Activated T-cell treated with anti-CD3 and anti-CD28 coated beads, Interleukin-2, amount 50 U/mL, for 24 hours (primary cell): Measurements from ENCODE around the gene SORL1.
A peak's percentile ranks its signal among the peaks of the same experiment; 100 is the strongest.

Experiments used
- DNase-seq: peaks from one replicate; pipeline ENCODE4 v3.0.0-alpha.2; 2020
- H3K27ac Mint-ChIP-seq: 2 replicates; pipeline ENCODE4 v1.8.0; 2020; ENCODE audit warnings: mild to moderate bottlenecking, mixed read lengths
- H3K27me3 Mint-ChIP-seq: 2 replicates; pipeline ENCODE4 v1.8.0; 2020; ENCODE audit warnings: mixed read lengths
- H3K36me3 Mint-ChIP-seq: 2 replicates; pipeline ENCODE4 v1.8.0; 2020; ENCODE audit warnings: low read depth, mixed read lengths
- H3K4me1 Mint-ChIP-seq: 2 replicates; pipeline ENCODE4 v1.8.0; 2020; ENCODE audit warnings: low read depth, mixed read lengths
- H3K4me3 Mint-ChIP-seq: 2 replicates; pipeline ENCODE4 v1.8.0; 2020; ENCODE audit warnings: mild to moderate bottlenecking, moderate library complexity, mixed read lengths
- H3K9me3 Mint-ChIP-seq: 2 replicates; pipeline ENCODE4 v1.8.0; 2020; ENCODE audit warnings: mixed read lengths

Gene SORL1

DNA sequence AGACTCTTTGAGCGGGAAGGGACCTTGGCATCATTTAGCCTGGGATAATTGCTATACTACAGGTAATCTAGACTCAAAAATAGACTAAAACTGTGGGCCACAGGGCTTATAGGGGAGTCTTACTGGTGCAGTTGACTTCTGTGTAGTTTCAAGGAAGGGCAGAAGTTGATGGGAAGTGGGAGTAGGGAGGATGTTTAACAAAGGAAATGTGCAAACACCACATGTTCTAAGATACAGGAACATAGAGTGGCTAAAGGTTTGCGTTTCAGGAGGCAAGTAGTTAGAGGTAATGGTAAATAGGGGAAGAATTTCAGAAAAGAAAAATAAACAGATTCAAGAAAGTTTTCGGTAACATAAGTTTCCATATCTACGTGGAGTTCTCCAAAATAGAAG, 14.4 kb upstream of the SORL1 start:
- H3K27ac Mint-ChIP-seq = peak overlapping the region; percentile 39
- no peaks in the 10 kb centered on the region for H3K27me3 Mint-ChIP-seq
- peaks cover 59% of the 10 kb centered on the region for H3K4me1 Mint-ChIP-seq
- H3K4me3 Mint-ChIP-seq = no peak overlapping the region
- no peaks in the 10 kb centered on the region for H3K36me3 Mint-ChIP-seq
- no peaks in the 10 kb centered on the region for H3K9me3 Mint-ChIP-seq
- no peak for DNase-seq

GRCh38 chr11:121439337-121439736, 12.8 kb upstream of the SORL1 start:
- Mint-ChIP-seq H3K9me3 (no peaks in the 10 kb centered on the region), H3K27me3 (no peaks in the 10 kb centered on the region), H3K27ac (no peak overlapping the region), H3K4me1 (peaks cover 65% of the 10 kb centered on the region), H3K4me3 (no peak overlapping the region), H3K36me3 (peaks cover 4% of the 10 kb centered on the region)
- no peak for DNase-seq

DNA sequence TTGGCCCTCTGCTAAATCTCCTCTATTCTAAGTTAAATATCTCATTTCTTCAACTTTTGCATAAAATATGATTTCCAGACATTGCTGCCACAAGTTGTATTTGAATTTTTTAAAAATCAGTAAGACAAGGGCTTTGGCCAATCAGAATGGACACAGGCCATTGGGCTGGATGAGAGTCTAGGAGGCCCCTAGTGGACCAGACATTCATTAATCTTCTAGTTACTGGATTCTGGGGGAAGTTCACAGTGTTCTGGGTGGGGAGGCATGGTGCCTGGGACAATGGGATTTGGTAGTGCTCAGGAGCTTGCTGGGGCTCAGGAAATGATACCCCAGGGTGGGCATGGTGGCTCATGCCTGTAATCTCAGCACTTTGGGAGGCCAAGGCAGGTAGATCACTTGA, 12.4 kb upstream of the SORL1 start:
- Mint-ChIP-seq H3K36me3 (peaks cover 6% of the 10 kb centered on the region), H3K27me3 (no peaks in the 10 kb centered on the region), H3K4me3 (no peak overlapping the region), H3K27ac (no peak overlapping the region), H3K9me3 (no peaks in the 10 kb centered on the region), H3K4me1 (peaks cover 65% of the 10 kb centered on the region)
- no peak for DNase-seq

DNA sequence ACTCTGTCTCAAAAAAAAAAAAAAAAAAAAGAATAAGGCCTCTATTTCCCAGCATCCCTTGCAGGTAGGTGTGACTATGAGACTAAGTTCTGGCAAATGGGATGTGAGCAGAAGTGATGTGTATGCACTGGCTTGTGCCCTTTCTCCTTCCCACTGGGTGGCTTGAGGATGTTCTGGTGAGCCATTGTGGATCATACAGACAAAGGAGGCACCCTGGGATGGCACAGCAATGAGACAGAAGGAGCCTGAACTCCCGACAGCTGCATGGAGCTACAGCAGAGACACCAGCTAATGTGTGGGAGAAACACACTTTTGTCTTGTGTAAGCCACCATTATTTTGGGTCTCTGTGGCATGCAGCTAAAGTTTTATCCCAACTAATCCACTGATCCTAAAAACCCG, 10.6 kb upstream of the SORL1 start:
- Mint-ChIP-seq H3K27me3 (no peaks in the 10 kb centered on the region), H3K27ac (no peak overlapping the region), H3K9me3 (no peaks in the 10 kb centered on the region), H3K36me3 (peaks cover 9% of the 10 kb centered on the region), H3K4me3 (no peak overlapping the region), H3K4me1 (peaks cover 65% of the 10 kb centered on the region)
- DNase-seq = no peak

- DNase-seq = no peak
- no peak overlapping the region for H3K4me3 Mint-ChIP-seq
- H3K27ac Mint-ChIP-seq = peak overlapping the region; percentile 72
- peaks cover 9% of the 10 kb centered on the region for H3K36me3 Mint-ChIP-seq
- H3K4me1 Mint-ChIP-seq = peaks cover 67% of the 10 kb centered on the region
- no peaks in the 10 kb centered on the region for H3K9me3 Mint-ChIP-seq
- H3K27me3 Mint-ChIP-seq = no peaks in the 10 kb centered on the region
Measured at GRCh38 chr11:121443688-121444275, 8.3 kb upstream of the SORL1 start.

DNA sequence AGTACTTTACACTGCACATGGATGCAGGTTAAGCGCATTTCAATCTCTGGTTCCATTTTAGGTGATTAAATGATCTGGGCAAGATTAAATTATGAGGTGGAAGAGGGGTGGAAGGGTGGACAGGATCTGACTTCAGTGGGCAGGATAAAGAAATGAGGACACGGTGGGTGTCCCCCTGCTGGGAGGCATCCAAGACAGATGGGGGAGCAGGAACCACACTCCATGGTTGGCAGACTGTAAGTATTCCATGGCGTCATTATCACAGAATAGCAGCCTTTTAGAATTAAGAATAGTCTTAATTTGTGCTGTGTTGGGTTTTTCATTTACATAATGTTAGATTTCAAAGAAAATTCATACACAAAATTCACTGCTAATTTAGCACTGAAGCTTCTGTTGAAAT, 7.6 kb upstream of the SORL1 start:
- Mint-ChIP-seq H3K27me3 (no peaks in the 10 kb centered on the region), H3K4me3 (no peak overlapping the region), H3K4me1 (peaks cover 71% of the 10 kb centered on the region), H3K27ac (peak overlapping the region; percentile 88), H3K36me3 (peaks cover 9% of the 10 kb centered on the region), H3K9me3 (no peaks in the 10 kb centered on the region)
- DNase-seq = no peak

- peaks cover 74% of the 10 kb centered on the region for H3K4me1 Mint-ChIP-seq
Measured at GRCh38 chr11:121445071-121445768, 6.9 kb upstream of the SORL1 start.

DNA sequence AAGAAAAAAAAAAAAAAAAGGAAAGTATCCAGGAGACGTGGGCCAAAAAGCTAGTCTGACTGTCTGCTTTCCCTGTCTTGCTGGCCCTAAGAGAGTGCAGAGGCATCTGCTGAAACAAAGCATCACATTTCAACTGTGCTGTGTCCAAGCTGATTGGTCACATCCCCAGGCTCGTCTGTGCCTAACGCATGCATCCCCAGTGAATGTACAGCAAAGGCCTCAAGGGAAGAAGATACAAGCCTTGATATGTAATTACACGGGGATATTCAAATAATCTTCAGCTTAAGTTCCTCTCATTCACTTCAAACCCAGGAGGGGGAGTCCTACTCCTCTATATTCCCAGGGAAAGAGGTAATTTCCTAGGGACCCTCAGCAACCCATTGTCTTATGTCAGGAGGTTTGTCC, 5.4 kb upstream of the SORL1 start:
- Mint-ChIP-seq H3K4me1 (peaks cover 80% of the 10 kb centered on the region), H3K4me3 (no peak overlapping the region), H3K27ac (peak overlapping the region; percentile 88), H3K36me3 (peaks cover 9% of the 10 kb centered on the region), H3K27me3 (no peaks in the 10 kb centered on the region), H3K9me3 (no peaks in the 10 kb centered on the region)
- no peak for DNase-seq

More at GRCh38 chr11:121445071-121445768, 6.9 kb upstream of the SORL1 start:
- Mint-ChIP-seq H3K27ac (peak overlapping the region; percentile 88), H3K27me3 (no peaks in the 10 kb centered on the region), H3K9me3 (no peaks in the 10 kb centered on the region), H3K4me3 (peak overlapping the region; percentile 37), H3K36me3 (peaks cover 9% of the 10 kb centered on the region)
- DNase-seq = no peak

GRCh38 chr11:121448011-121448410, 4.1 kb upstream of the SORL1 start:
- Mint-ChIP-seq H3K27me3 (no peaks in the 10 kb centered on the region), H3K27ac (peak overlapping the region; percentile 83), H3K4me3 (no peak overlapping the region), H3K36me3 (peaks cover 9% of the 10 kb centered on the region), H3K9me3 (no peaks in the 10 kb centered on the region), H3K4me1 (peaks cover 83% of the 10 kb centered on the region)
- no peak for DNase-seq

DNA sequence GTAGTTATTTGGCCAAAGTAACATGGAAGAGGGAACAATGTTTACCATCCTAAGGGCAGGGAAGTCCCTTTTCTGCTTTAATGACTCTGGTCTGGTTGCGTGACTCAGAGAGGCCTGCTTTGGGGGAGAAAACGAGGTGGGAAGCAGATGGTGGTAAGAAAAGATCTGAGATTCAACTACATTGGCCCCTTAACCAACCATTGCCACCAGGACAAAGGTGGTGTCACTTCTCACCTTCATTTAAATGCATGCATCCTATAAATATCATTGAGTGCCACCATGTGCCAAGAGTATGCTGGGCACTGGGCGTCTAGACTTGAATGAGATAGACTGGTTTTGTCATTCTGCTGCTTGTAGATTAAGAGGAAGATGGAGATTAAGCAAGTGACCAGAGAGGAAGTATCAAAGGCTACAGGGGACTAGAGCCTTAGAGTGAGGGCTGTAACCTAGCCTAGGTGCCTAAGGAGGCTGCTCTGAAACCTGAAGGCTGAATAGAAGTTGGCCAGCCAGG, 3.6 kb upstream of the SORL1 start:
- Mint-ChIP-seq H3K27me3 (no peaks in the 10 kb centered on the region), H3K4me1 (peaks cover 88% of the 10 kb centered on the region), H3K4me3 (peak overlapping the region; percentile 0), H3K9me3 (no peaks in the 10 kb centered on the region), H3K36me3 (peaks cover 12% of the 10 kb centered on the region), H3K27ac (peak overlapping the region; percentile 83)
- DNase-seq = no peak

- Mint-ChIP-seq H3K4me1 (peaks cover 89% of the 10 kb centered on the region), H3K36me3 (peaks cover 12% of the 10 kb centered on the region), H3K9me3 (no peaks in the 10 kb centered on the region), H3K27ac (peak overlapping the region; percentile 83), H3K27me3 (no peaks in the 10 kb centered on the region), H3K4me3 (peak overlapping the region; percentile 28)
- DNase-seq = no peak
Measured at GRCh38 chr11:121449123-121449522, 3.0 kb upstream of the SORL1 start.

DNA sequence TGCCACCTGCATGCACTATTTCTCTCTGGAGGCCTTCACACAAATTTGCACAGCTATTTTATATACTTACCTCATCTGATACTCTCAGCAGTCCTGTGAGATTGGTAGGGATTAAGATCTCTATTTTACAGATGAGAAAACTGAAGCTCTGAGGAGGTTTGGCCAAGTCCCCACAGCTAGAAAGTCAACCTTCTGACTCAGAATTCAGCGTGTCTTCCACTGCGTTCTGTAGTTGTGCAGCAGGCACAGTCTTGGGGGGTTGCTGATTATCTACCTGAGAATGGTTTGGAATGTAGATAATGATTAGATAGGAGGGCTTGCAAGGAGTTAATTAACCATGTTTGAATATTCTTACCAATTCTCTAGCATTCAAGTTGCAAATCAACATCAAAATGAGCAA, 2.5 kb upstream of the SORL1 start:
- Mint-ChIP-seq H3K4me3 (peak overlapping the region; percentile 28), H3K4me1 (peaks cover 89% of the 10 kb centered on the region), H3K36me3 (peaks cover 9% of the 10 kb centered on the region), H3K27me3 (no peaks in the 10 kb centered on the region), H3K9me3 (no peaks in the 10 kb centered on the region), H3K27ac (peak overlapping the region; percentile 83)
- no peak for DNase-seq

GRCh38 chr11:121450401-121450800, 1.7 kb upstream of the SORL1 start:
- H3K27ac Mint-ChIP-seq = peak overlapping the region; percentile 89
- no peak for DNase-seq
- H3K27me3 Mint-ChIP-seq = no peaks in the 10 kb centered on the region
- no peaks in the 10 kb centered on the region for H3K9me3 Mint-ChIP-seq
- peak overlapping the region; percentile 93 for H3K4me3 Mint-ChIP-seq
- peaks cover 89% of the 10 kb centered on the region for H3K4me1 Mint-ChIP-seq
- H3K36me3 Mint-ChIP-seq = peaks cover 9% of the 10 kb centered on the region

DNA sequence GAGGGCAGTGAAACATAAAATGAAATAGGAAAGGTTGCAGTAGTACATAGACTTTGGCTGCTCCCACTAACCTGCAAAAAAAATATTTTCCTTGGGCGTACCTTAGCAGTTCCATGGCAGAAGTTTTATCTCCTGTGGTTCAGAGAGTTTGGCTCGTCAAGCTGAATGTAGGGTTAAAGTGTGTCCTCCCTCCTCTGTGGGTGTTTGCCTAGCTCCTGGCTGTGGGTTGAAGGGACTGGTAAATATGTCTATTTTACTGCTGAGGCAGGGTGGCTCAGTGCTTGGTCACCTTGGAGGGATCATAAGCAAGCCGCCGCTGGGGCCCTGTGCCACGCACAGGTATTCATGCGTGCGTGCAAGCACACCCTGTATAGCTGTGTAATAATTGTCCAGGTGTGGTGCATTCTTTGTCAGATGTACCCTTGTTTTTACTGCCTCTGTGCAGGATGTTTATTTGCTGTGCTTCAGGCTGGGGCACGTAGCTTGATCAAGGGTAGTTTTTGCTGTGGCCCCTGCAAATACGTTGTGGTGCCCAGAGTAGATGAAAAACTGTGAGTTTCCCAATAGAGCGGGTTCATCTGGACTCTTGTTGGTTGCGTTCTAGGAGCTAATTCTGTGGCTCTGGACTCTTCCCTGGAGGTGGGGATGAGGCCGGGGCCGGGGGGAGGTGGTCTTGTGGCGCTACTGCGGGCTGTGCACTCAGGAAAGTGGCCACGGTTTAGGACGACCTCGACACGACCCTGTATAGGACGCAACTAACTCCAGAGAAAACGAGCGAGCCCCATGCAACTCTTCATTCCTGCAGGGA, 732 bp upstream of the SORL1 start:
- H3K36me3 Mint-ChIP-seq = peaks cover 11% of the 10 kb centered on the region
- H3K27me3 Mint-ChIP-seq = no peaks in the 10 kb centered on the region
- H3K9me3 Mint-ChIP-seq = no peaks in the 10 kb centered on the region
- peak; percentile 66 for DNase-seq
- peak overlapping the region; percentile 89 for H3K27ac Mint-ChIP-seq
- peak overlapping the region; percentile 93 for H3K4me3 Mint-ChIP-seq
- H3K4me1 Mint-ChIP-seq = peaks cover 88% of the 10 kb centered on the region
